ENCODE data around the gene RPRD1B. TPM values are rescaled to one million over a fixed set of nuclear protein-coding genes. Genes with fewer than 3 reads are reported as not detected.

The RPRD1B gene
- total RNA-seq, 2 donors from 2014 or later = 24.7 to 25.8 TPM

GRCh38 chr20:38126932-38127621 lies 93.5 kb downstream of the RPRD1B start:
- peak; percentile 79 for DNase-seq (ENCODE audit: low spot score)
- intact Hi-C loops (cut with DNase I) = no loop called here

GRCh38 chr20:38127920-38128528 lies 94.5 kb downstream of the RPRD1B start:
- DNase-seq (ENCODE audit: low spot score) = peak; percentile 55

GRCh38 chr20:38128691-38129090 lies 95.1 kb downstream of the RPRD1B start:
- intact Hi-C loops (cut with DNase I) = no loop called here
- peak; percentile 55 for DNase-seq (ENCODE audit: low spot score)

More at GRCh38 chr20:38127920-38128528, 94.5 kb downstream of the RPRD1B start:
- intact Hi-C loops (cut with DNase I) = no loop called here

GRCh38 chr20:38129248-38129865 lies 95.8 kb downstream of the RPRD1B start:
- intact Hi-C loops (cut with DNase I) = no loop called here
- no peak for DNase-seq (ENCODE audit: low spot score)

- intact Hi-C loops (cut with DNase I) = no loop called here
- DNase-seq (ENCODE audit: low spot score) = peak; percentile 62
Measured at GRCh38 chr20:38129893-38130609, 96.5 kb downstream of the RPRD1B start.

- intact Hi-C loops (cut with DNase I) = no loop called here
- DNase-seq (ENCODE audit: low spot score) = peak; percentile 54
Measured at GRCh38 chr20:38130687-38131587, 97.4 kb downstream of the RPRD1B start.

GRCh38 chr20:38131588-38132121 lies 98.1 kb downstream of the RPRD1B start:
- no peak for DNase-seq (ENCODE audit: low spot score)
- intact Hi-C loops (cut with DNase I) = no loop called here

GRCh38 chr20:38132156-38132909 lies 98.8 kb downstream of the RPRD1B start:
- intact Hi-C loops (cut with DNase I) = no loop called here
- peak; percentile 58 for DNase-seq (ENCODE audit: low spot score)

- intact Hi-C loops (cut with DNase I) = no loop called here
- DNase-seq (ENCODE audit: low spot score) = no peak
Measured at GRCh38 chr20:38132910-38133501, 99.5 kb downstream of the RPRD1B start.

- DNase-seq (ENCODE audit: low spot score) = peak; percentile 58
- intact Hi-C loops (cut with DNase I) = no loop called here
Measured at GRCh38 chr20:38133680-38134426, 100.3 kb downstream of the RPRD1B start.

- intact Hi-C loops (cut with DNase I) = no loop called here
- peak; percentile 76 for DNase-seq (ENCODE audit: low spot score)
Measured at GRCh38 chr20:38134427-38135270, 101.1 kb downstream of the RPRD1B start.

- DNase-seq (ENCODE audit: low spot score) = no peak
- intact Hi-C loops (cut with DNase I) = no loop called here
Measured at GRCh38 chr20:38135271-38135650, 101.7 kb downstream of the RPRD1B start.

GRCh38 chr20:38135651-38136420 lies 102.3 kb downstream of the RPRD1B start:
- intact Hi-C loops (cut with DNase I) = no loop called here
- peak; percentile 81 for DNase-seq (ENCODE audit: low spot score)

GRCh38 chr20:38136421-38137245 lies 103.1 kb downstream of the RPRD1B start:
- peak; percentile 60 for DNase-seq (ENCODE audit: low spot score)
- intact Hi-C loops (cut with DNase I) = no loop called here

Measured in posterior vena cava (tissue), 2 donors.